Osteoblast (primary cell): Measurements from ENCODE around the gene NEK6. TPM values are rescaled to one million over a fixed set of nuclear protein-coding genes. Genes with fewer than 3 reads are reported as not detected.

ENCODE experiments used
- DNase-seq: peaks from one replicate; pipeline ENCODE4 v3.0.0; 2011; ENCODE audit warnings: low spot score, mixed read lengths; ENCODE audit not compliant: insufficient read length; ENCODE audit errors: missing footprints
- H2AFZ ChIP-seq: 2 replicates; pipeline ENCODE4 v1.6.0; 2011; ENCODE audit warnings: mild to moderate bottlenecking, low read length
- H3K27ac ChIP-seq: 2 replicates; pipeline ENCODE4 v1.5.1; 2011; ENCODE audit warnings: mild to moderate bottlenecking, low read depth, low read length, moderate library complexity
- H3K27me3 ChIP-seq: 2 replicates; pipeline ENCODE4 v1.6.0; 2012; ENCODE audit warnings: mild to moderate bottlenecking, control low read depth, inconsistent platforms, low read length, moderate library complexity; ENCODE audit not compliant: insufficient read depth
- H3K36me3 ChIP-seq: 2 replicates; pipeline ENCODE4 v1.5.1; 2011; ENCODE audit warnings: mild to moderate bottlenecking, low read length, control low read depth, moderate library complexity; ENCODE audit not compliant: insufficient read depth
- H3K4me1 ChIP-seq: 2 replicates; pipeline ENCODE4 v1.5.1; 2011; ENCODE audit warnings: mild to moderate bottlenecking, low read length, control low read depth, moderate library complexity; ENCODE audit not compliant: insufficient read depth
- H3K4me2 ChIP-seq: 2 replicates; pipeline ENCODE4 v1.6.0; 2011; ENCODE audit warnings: mild to moderate bottlenecking, low read length; ENCODE audit not compliant: insufficient read depth
- H3K4me3 ChIP-seq: fragments of 200-600 bp; sonication (generic); 3 replicates; pipeline ENCODE4 v1.5.1; 2012; ENCODE audit warnings: mild to moderate bottlenecking, low read length, inconsistent platforms; ENCODE audit not compliant: insufficient read depth
- H3K79me2 ChIP-seq: 2 replicates; pipeline ENCODE4 v1.6.0; 2012; ENCODE audit warnings: mild to moderate bottlenecking, low read length, control low read depth, inconsistent platforms; ENCODE audit not compliant: insufficient read depth
- H3K9me3 ChIP-seq: 2 replicates; pipeline ENCODE4 v1.5.1; 2011; ENCODE audit warnings: low read depth, low read length, control low read depth
- H4K20me1 ChIP-seq: 2 replicates; pipeline ENCODE4 v1.6.0; 2012; ENCODE audit warnings: mild to moderate bottlenecking, low read length, control low read depth; ENCODE audit not compliant: insufficient read depth
- CTCF ChIP-seq: IDR thresholded peaks from 2 replicates; pipeline ENCODE4 v1.5.1; 2011; ENCODE audit warnings: mild to moderate bottlenecking, low read depth, low read length, moderate library complexity; ENCODE audit errors: extremely low read depth
- total RNA-seq: library from RNA; depleted of rRNA; stranded (reverse); fragments of >200 nt; gene quantifications from 2 replicates; pipeline ENCODE4 v1.2.3, GENCODE V29; 2012

NEK6 gene
- total RNA-seq, 1 donor: 128 TPM

- Histone ChIP-seq H3K4me3 (peak overlapping the region; percentile 23), H3K4me1 (peaks cover 86% of the 10 kb centered on the region), H3K4me2 (peak overlapping the region; percentile 20), H3K36me3 (peaks cover 38% of the 10 kb centered on the region), H3K27ac (peak overlapping the region; percentile 99), H3K79me2 (peaks cover 89% of the 10 kb centered on the region), H4K20me1 (peaks cover 22% of the 10 kb centered on the region), H3K9me3 (no peaks in the 10 kb centered on the region), H3K27me3 (no peaks in the 10 kb centered on the region), H2AFZ (no peak overlapping the region)
- peak; percentile 97 for DNase-seq
- no peak for TF ChIP-seq CTCF
These were observed 24.9 kb downstream of the NEK6 start for GRCh38 chr9:124282442-124283227.

- no peak overlapping the region for H3K4me3 ChIP-seq
- peaks cover 89% of the 10 kb centered on the region for H3K79me2 ChIP-seq
- peaks cover 16% of the 10 kb centered on the region for H4K20me1 ChIP-seq
- no peaks in the 10 kb centered on the region for H3K9me3 ChIP-seq
- H3K36me3 ChIP-seq: peaks cover 44% of the 10 kb centered on the region
- peak overlapping the region; percentile 99 for H3K27ac ChIP-seq
- H2AFZ ChIP-seq: no peak overlapping the region
- peaks cover 92% of the 10 kb centered on the region for H3K4me1 ChIP-seq
- TF ChIP-seq CTCF: no peak
- DNase-seq: no peak
- H3K27me3 ChIP-seq: no peaks in the 10 kb centered on the region
- H3K4me2 ChIP-seq: no peak overlapping the region
These were observed 25.6 kb downstream of the NEK6 start for GRCh38 chr9:124283228-124283814.

GRCh38 chr9:124284237-124284831 lies 26.6 kb downstream of the NEK6 start:
- peaks cover 12% of the 10 kb centered on the region for H4K20me1 ChIP-seq
- no peak for TF ChIP-seq CTCF
- DNase-seq: peak; percentile 85
- peak overlapping the region; percentile 99 for H3K27ac ChIP-seq
- H3K27me3 ChIP-seq: no peaks in the 10 kb centered on the region
- H3K9me3 ChIP-seq: no peaks in the 10 kb centered on the region
- peaks cover 87% of the 10 kb centered on the region for H3K4me1 ChIP-seq
- no peak overlapping the region for H3K4me3 ChIP-seq
- peaks cover 43% of the 10 kb centered on the region for H3K36me3 ChIP-seq
- H2AFZ ChIP-seq: no peak overlapping the region
- H3K79me2 ChIP-seq: peaks cover 90% of the 10 kb centered on the region
- no peak overlapping the region for H3K4me2 ChIP-seq

GRCh38 chr9:124284940-124285441 lies 27.2 kb downstream of the NEK6 start:
- Histone ChIP-seq H3K27ac (peak overlapping the region; percentile 99), H3K9me3 (no peaks in the 10 kb centered on the region), H3K4me1 (peaks cover 81% of the 10 kb centered on the region), H3K4me2 (peak overlapping the region; percentile 29), H3K79me2 (peaks cover 90% of the 10 kb centered on the region), H3K27me3 (no peaks in the 10 kb centered on the region), H4K20me1 (peaks cover 6% of the 10 kb centered on the region), H2AFZ (no peak overlapping the region), H3K36me3 (peaks cover 44% of the 10 kb centered on the region), H3K4me3 (no peak overlapping the region)
- DNase-seq: peak; percentile 62
- no peak for TF ChIP-seq CTCF
